A673 (cell line): ENCODE results near the gene EPHB6. TPM values are rescaled to one million over a fixed set of nuclear protein-coding genes. Genes with fewer than 3 reads are reported as not detected.

Source experiments
- BruUV-seq: library from RNA; stranded (reverse); fragments of 400-500 nt; replicated peaks from 2 replicates; lab custom pipeline; 2021; lab: Mats Ljungman, UMichigan
- CTCF ChIA-PET: fragments of 300-600 bp; sonication (Branson Sonifier 250); formaldehyde crosslinking; loops from one replicate; lab custom pipeline; 2022; ENCODE audit warnings: antibody characterized with exemption; lab: Charles Lee
- POLR2A ChIA-PET: fragments of 300-600 bp; sonication (Branson Sonifier 250); formaldehyde crosslinking; loops from one replicate; lab custom pipeline; 2022; ENCODE audit warnings: antibody characterized with exemption; ENCODE audit not compliant: low non-redundant PET; lab: Charles Lee
- DNase-seq: peaks from one replicate; pipeline ENCODE4 v3.0.0-alpha.2; 2015; ENCODE audit warnings: low spot score
- H3K27ac ChIP-seq: fragments of 200-600 bp; sonication (generic); 2 replicates; pipeline ENCODE4 v1.5.1; 2016; ENCODE audit warnings: mixed run types, low read depth, mild to moderate bottlenecking, mixed read lengths, antibody characterized with exemption, low read length; ENCODE audit not compliant: poor library complexity, severe bottlenecking
- H3K27me3 ChIP-seq: fragments of 200-600 bp; sonication (generic); replicated peaks from 2 replicates; pipeline ENCODE4 v1.6.1; 2017; ENCODE audit warnings: mixed run types, low read depth, mild to moderate bottlenecking, mixed read lengths, antibody characterized with exemption, low read length; ENCODE audit not compliant: insufficient read depth, poor library complexity
- H3K36me3 ChIP-seq: fragments of 200-600 bp; sonication (generic); 2 replicates; pipeline ENCODE4 v1.6.1; 2016; ENCODE audit warnings: mixed run types, mild to moderate bottlenecking, mixed read lengths, antibody characterized with exemption, low read length; ENCODE audit not compliant: insufficient read depth, poor library complexity, severe bottlenecking
- H3K4me1 ChIP-seq: fragments of 200-600 bp; sonication (generic); 2 replicates; pipeline ENCODE4 v1.6.1; 2017; ENCODE audit warnings: mixed run types, mild to moderate bottlenecking, mixed read lengths, antibody characterized with exemption, low read length; ENCODE audit not compliant: insufficient read depth, poor library complexity, severe bottlenecking
- H3K4me3 ChIP-seq: fragments of 200-600 bp; sonication (generic); 2 replicates; pipeline ENCODE4 v1.5.1; 2016; ENCODE audit warnings: low read depth, mixed run types, mild to moderate bottlenecking, mixed read lengths, low read length; ENCODE audit not compliant: poor library complexity, severe bottlenecking
- H3K9me3 ChIP-seq: fragments of 200-600 bp; sonication (generic); 2 replicates; pipeline ENCODE4 v1.6.1; 2016; ENCODE audit warnings: mixed run types, low read depth, mild to moderate bottlenecking, mixed read lengths, antibody characterized with exemption, low read length; ENCODE audit not compliant: poor library complexity, severe bottlenecking
- EZH2 ChIP-seq: fragments of 200-600 bp; sonication (generic); IDR thresholded peaks from 2 replicates; pipeline ENCODE4 v1.6.1; 2017; ENCODE audit warnings: borderline replicate concordance, low read depth, mild to moderate bottlenecking, mixed read lengths, antibody characterized with exemption, low read length; ENCODE audit not compliant: poor library complexity, severe bottlenecking
- intact Hi-C: fragments of 100-400 bp; cut with micrococcal nuclease; formaldehyde crosslinking; loops from one replicate; pipeline ENCODE4 v1.10.0; 2022; ENCODE audit not compliant: unreplicated experiment
- total RNA-seq: library from RNA; stranded (reverse); gene quantifications from 2 replicates; pipeline ENCODE4 v1.2.3, GENCODE V29; 2021
- TF ChIP-seq, protein P1 (sequence below): fragments of 300-800, 200-600 bp; sonication (generic); conservative IDR thresholded peaks from 2 replicates; pipeline ENCODE4 v1.5.1; 2017; ENCODE audit warnings: low read depth, mild to moderate bottlenecking, antibody characterized with exemption, low read length, moderate library complexity, mixed read lengths

The EPHB6 gene
- total RNA-seq, 1 experiment from 2014 or later: 0.49 TPM

- H3K36me3 ChIP-seq: no peaks in the 10 kb centered on the region
- no peak for DNase-seq
- ChIA-PET POLR2A (no interaction called here), CTCF (no interaction called here)
- H3K4me3 ChIP-seq: no peak overlapping the region
- H3K27me3 ChIP-seq: peaks cover 39% of the 10 kb centered on the region
- no peaks in the 10 kb centered on the region for H3K9me3 ChIP-seq
- TF ChIP-seq EZH2: no peak
- TF ChIP-seq, protein P1, sequence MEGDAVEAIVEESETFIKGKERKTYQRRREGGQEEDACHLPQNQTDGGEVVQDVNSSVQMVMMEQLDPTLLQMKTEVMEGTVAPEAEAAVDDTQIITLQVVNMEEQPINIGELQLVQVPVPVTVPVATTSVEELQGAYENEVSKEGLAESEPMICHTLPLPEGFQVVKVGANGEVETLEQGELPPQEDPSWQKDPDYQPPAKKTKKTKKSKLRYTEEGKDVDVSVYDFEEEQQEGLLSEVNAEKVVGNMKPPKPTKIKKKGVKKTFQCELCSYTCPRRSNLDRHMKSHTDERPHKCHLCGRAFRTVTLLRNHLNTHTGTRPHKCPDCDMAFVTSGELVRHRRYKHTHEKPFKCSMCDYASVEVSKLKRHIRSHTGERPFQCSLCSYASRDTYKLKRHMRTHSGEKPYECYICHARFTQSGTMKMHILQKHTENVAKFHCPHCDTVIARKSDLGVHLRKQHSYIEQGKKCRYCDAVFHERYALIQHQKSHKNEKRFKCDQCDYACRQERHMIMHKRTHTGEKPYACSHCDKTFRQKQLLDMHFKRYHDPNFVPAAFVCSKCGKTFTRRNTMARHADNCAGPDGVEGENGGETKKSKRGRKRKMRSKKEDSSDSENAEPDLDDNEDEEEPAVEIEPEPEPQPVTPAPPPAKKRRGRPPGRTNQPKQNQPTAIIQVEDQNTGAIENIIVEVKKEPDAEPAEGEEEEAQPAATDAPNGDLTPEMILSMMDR: no peak
- intact Hi-C loops: no loop called here
- no peaks in the 10 kb centered on the region for H3K4me1 ChIP-seq
- H3K27ac ChIP-seq: no peak overlapping the region
- no TSS peak for BruUV-seq
Measured at GRCh38 chr7:142806957-142807356, 47.9 kb upstream of the EPHB6 start.

DNA sequence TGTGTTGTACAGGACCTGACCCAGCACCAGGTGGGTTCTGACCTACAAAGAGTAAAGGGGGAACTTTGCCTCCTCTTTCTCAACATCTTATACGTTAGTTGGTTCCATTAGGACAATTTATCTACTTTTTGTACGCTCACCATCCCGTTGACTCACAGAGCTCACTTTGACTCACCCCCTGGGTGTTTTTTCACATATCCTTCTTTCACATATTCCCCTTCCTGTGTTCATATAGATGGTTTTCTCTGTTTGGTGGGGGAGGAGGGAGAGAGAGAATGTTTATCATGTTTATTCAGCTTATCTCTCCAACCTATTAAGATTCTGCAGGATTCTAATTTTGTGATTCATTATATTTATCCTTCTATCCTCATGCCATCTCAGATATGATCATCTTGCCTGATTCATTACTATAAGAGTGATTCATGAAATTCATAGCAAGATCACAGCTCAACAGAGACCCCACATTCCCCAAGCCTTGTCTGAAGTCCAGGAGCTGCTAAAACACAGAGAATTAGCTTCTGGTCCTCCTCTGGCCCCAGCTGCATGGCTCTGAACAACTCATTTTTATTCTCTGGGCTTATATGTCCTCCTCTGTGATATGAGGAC, 46.9 kb upstream of the EPHB6 start:
- H3K4me1 ChIP-seq: no peaks in the 10 kb centered on the region
- no TSS peak for BruUV-seq
- peaks cover 36% of the 10 kb centered on the region for H3K27me3 ChIP-seq
- intact Hi-C loops: no loop called here
- no peak overlapping the region for H3K4me3 ChIP-seq
- H3K36me3 ChIP-seq: no peaks in the 10 kb centered on the region
- no peaks in the 10 kb centered on the region for H3K9me3 ChIP-seq
- POLR2A ChIA-PET: no interaction called here
- no peak for TF ChIP-seq EZH2
- TF ChIP-seq, protein P1: no peak
- no peak overlapping the region for H3K27ac ChIP-seq
- DNase-seq: no peak
- CTCF ChIA-PET: no interaction called here

DNA sequence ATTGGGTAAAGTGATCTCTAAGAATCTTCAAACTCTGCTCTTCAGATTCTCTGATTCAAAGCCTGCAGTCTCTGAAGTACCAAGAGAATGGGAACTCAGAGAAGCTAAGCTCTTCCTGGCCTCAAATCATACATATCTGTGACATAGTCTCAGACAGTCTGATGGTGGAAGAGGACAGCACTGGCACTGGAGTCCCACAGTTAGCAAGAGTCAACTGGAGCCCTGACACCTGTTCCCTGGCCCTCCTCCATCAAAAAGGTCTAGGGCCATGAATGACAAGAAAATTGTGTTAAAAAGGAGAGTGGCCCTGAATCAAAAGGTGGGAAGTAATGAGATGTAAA, 46.4 kb upstream of the EPHB6 start:
- Histone ChIP-seq H3K4me3 (no peak overlapping the region), H3K4me1 (no peaks in the 10 kb centered on the region), H3K36me3 (no peaks in the 10 kb centered on the region), H3K9me3 (no peaks in the 10 kb centered on the region), H3K27me3 (peaks cover 34% of the 10 kb centered on the region), H3K27ac (no peak overlapping the region)
- intact Hi-C loops: no loop called here
- no peak for TF ChIP-seq EZH2
- TF ChIP-seq, protein P1: no peak
- ChIA-PET CTCF (no interaction called here), POLR2A (no interaction called here)
- DNase-seq: no peak
- no TSS peak for BruUV-seq
